IPS-NIHi7 (cell line): Measurements from ENCODE around the gene DCST1.

Experiments
- DNase-seq: peaks from one replicate; pipeline ENCODE4 v3.0.0; 2012; ENCODE audit warnings: mixed read lengths; ENCODE audit errors: extremely low spot score

Gene DCST1

DNA sequence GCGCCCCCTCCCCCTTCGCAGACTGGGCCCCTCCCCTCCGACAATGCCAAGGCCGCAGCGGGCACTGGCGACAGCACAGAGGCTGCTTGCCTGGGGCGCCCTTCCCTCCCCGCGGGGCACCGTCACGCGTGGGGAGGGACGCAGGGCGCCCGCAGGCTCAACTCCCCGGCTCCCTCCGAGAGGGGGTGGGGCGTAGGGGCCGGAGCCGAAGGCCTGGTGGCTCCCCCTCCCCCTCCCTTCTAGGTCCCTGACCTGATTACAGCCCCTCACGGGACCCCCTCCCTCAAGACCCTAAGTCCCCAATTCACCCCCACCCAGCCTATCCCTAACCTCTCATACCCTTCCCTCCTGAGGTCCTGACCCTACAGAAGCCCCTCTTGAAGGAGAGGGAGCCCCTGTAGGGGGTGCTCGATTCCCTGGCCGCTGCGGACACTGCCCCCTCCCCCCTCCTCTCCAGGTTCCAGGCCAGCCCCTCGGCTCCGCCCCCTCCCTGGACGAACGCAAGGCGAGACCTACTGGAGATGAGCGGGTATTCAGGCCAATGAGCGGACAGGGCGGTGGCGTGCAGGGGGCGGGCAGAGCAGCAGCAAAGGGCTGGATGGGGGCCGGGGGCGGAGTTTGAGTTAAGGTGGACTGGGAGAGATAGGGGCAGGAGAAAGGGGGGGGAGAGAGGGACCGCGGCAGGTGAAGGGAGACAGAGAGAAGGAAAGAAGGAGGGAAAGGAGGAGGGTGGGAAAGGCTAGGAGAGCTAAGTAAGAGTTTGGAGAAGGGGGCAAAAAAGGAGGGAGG is 31.8 kb upstream of the DCST1 start:
- peak; percentile 91 for DNase-seq

GRCh38 chr1:155002464-155003226 is 31.0 kb upstream of the DCST1 start, which contains the start of gene ZBTB7B:
Gene ZBTB7B (plus strand): TSS chr1:155002802. CDS start chr1:155014661, 11,859 bp downstream.
- DNase-seq = no peak

- no peak for DNase-seq
Measured at GRCh38 chr1:155003227-155003765, 30.3 kb upstream of the DCST1 start.

- DNase-seq = peak; percentile 53
Measured at GRCh38 chr1:155003766-155004351, 29.8 kb upstream of the DCST1 start.

GRCh38 chr1:155004352-155005075 is 29.1 kb upstream of the DCST1 start:
- no peak for DNase-seq

DNA sequence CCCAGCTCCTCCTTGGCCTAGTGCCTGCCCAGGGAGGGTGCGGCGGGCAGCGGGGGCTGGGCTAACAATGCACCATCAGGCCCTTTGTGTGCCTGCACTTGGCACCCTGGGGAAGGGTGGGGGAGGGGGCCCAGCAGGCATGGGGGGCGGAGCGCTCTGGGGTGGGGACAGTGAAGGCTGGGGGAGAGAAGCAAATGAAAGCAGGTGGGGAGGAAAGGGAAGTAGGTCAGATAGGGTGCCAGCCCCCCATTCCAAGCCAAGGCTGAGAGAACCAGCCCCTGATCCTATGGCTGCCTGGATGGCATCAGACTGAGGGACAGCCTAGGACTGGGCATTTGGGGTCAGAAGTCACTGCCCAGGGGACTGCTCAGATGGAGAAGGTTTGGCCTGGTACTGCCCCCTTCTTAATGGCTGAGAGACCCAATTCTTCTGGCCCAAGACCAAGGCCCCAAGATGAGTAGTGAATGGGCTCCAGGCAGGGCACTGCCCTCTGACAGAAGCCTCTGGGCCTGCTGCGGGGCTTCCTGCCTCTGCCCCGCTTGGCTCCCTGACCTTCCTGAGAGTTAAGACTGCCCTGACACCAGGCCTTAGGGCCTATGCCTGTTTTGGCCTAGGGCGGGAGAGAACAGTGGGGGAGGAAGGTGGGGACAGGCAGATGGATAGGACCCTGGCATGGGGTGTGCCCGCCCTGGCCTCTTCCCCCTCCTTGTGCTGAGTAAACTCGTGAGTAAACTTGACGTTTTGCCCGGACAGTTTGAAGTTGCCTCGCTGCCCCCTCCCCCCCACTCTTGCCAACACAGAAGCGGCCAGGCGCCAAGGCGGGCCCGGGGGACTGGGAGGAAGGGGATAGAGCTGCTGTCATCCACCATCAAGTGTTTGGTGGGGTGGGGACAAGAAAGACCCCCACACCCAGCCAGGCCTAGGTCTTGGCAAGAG is 28.3 kb upstream of the DCST1 start:
- no peak for DNase-seq

DNA sequence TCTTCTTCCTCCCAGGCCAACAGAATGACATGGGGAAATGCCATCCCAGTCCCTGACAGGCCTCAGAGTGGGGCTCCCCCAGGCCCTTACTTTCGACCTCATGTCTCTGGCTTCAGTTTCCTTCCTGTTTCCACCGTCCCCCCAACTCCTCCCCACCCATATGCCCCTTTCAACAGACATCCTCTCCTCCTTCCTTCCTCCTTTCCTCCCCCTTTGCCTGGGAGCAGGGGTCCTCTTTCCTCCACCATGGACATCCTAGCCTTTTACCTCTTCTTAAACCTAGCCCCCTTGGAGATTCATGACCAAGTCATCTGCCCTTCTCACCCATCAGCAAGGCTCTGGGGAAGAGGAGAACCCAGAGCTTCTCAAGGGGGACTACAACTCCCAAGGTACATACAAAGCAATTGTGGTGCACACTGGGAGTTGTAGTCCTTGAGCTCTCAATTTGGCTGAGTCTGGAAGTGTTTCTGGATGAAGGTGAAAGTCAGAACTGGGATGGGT is 27.0 kb upstream of the DCST1 start:
- no peak for DNase-seq

GRCh38 chr1:155007251-155007828 is 26.3 kb upstream of the DCST1 start:
- DNase-seq = no peak

- DNase-seq = no peak
Measured at GRCh38 chr1:155008015-155008941, 25.3 kb upstream of the DCST1 start.

DNA sequence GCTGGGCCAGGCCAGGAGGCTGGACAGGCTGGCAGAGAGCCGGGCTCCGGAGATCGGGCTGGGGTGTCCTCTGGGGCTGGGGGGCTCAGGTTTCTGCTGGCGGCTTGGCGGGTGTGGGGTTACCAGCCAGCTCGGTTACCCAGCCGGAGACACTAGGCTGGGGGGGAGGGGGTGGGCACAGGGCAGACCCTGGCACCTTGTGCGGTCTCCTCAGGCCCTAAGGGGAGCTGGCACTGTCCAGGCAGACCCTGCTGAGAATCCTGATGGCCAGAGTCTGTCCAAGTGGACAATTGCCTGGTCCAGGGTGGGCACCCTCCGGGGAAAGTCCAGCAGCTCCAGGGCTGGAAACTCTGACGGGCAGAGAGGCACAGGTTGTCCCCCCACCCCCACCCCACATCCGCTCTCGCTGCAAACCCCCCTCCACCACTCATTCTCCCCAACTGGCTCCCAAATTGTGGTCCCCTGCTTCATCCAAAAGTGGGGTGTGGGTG is 24.4 kb upstream of the DCST1 start:
- DNase-seq = no peak

DNA sequence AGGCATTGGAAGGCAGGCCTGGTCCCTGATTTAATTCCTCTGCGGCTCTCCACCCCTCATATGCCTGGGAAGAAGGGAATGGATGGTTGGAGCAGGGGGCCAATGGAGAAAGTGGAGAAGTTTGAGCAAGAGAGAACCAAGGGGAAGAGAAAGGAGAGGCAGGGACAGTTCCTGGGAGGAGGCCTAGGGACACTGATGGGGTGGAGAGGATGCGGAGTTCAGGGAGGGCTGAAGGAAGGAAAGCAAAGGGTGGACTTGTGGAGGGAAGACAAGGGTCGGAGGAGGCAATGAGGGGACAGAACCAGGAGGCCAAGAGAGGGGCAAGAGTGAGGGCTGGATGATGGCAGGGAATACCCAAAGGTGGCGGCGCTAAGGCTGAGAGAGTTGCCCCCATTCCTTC is 23.9 kb upstream of the DCST1 start:
- DNase-seq = no peak

- no peak for DNase-seq
Measured at GRCh38 chr1:155010211-155010918, 23.3 kb upstream of the DCST1 start.

DNA sequence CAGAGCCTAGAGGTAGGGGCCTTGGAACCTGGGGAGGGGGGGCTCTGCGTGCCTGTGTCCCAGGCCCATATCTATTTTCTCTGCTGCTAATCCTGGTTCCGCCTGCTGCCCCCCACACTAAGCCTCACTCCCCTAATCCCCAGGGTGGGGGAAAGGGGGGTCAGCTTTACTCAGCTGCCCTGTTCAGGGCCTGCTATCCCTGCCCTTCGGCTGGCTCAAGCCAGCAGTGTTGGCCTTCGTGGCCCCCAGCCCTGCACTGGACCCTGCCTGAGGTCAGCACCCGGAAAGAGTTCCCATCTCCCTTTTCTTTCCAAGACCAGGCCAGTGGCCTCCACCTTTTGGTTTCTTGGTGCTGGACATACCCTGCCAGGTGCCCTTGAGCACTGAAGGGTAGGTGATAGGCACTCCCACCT is 22.6 kb upstream of the DCST1 start:
- no peak for DNase-seq

- DNase-seq = no peak
Measured at GRCh38 chr1:155011437-155012025, 22.1 kb upstream of the DCST1 start.

DNA sequence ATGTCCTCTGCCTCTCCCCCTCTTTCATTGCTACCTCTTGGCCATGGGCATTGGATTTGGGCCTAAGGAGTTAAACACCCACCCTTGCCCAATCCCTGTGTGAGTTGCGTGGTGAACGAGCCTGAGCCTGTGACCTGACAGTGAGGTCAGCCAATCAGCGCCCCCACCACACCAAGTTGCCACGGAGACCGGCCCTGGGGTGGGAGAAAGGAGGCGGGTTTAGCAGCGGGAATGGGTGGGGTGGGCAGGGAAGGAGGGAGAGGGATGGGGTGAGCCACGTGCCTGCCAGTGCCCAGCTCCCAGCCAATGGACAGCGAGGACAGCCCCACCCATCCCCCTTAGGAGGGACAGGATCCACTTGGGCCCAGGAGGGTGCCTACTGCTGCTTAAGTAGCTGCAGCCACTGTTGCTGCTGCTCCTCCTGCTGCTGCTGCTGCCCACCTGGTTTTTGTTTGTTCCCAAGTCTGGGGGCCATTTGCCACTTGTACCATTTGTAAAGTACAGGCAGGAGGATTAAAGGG is 21.5 kb upstream of the DCST1 start:
- peak; percentile 89 for DNase-seq

GRCh38 chr1:155012776-155013602 is 20.6 kb upstream of the DCST1 start:
- DNase-seq = no peak

- no peak for DNase-seq
Measured at GRCh38 chr1:155013632-155014031, 20.0 kb upstream of the DCST1 start.
